GM12878 (cell line): ENCODE results near the gene KLHL26. TPM values are rescaled to one million over a fixed set of nuclear protein-coding genes. Genes with fewer than 3 reads are reported as not detected.

ENCODE experiments used
- ATF3 ChIP-seq: IDR thresholded peaks from 2 replicates; pipeline ENCODE4 v1.6.1; 2011; ENCODE audit warnings: low read depth, mild to moderate bottlenecking, low read length, moderate library complexity, borderline replicate concordance; ENCODE audit errors: extremely low read depth
- BACH1 ChIP-seq: fragments of 450-650 bp; IDR thresholded peaks from 2 replicates; pipeline ENCODE4 v1.6.1; 2017; ENCODE audit warnings: mild to moderate bottlenecking, borderline replicate concordance
- CBX3 ChIP-seq: fragments of 200-600 bp; sonication (generic); IDR thresholded peaks from 2 replicates; pipeline ENCODE4 v1.6.1; 2016; ENCODE audit warnings: low read depth, borderline replicate concordance
- CBX5 ChIP-seq: sonication (generic); IDR thresholded peaks from 2 replicates; pipeline ENCODE4 v1.6.1; 2016; ENCODE audit warnings: low read depth, moderate library complexity, mild to moderate bottlenecking, inconsistent platforms
- CREB1 ChIP-seq: IDR thresholded peaks from 2 replicates; pipeline ENCODE4 v1.6.1; 2012; ENCODE audit warnings: low read depth, mild to moderate bottlenecking, inconsistent platforms
- E2F8 ChIP-seq: fragments of 450-650 bp; IDR thresholded peaks from 2 replicates; pipeline ENCODE4 v1.6.1; 2018; ENCODE audit warnings: mild to moderate bottlenecking, low read depth, moderate library complexity; ENCODE audit not compliant: partially characterized antibody
- MLLT1 ChIP-seq: fragments of 450-650 bp; IDR thresholded peaks from 2 replicates; pipeline ENCODE4 v1.6.1; 2016; ENCODE audit warnings: mild to moderate bottlenecking
- NBN ChIP-seq: fragments of 450-650 bp; IDR thresholded peaks from 2 replicates; pipeline ENCODE4 v1.6.1; 2016
- NFIC ChIP-seq: IDR thresholded peaks from 2 replicates; pipeline ENCODE4 v1.6.1; 2012; ENCODE audit warnings: low read depth, mild to moderate bottlenecking, inconsistent platforms, low read length, moderate library complexity
- NKRF ChIP-seq: fragments of 450-650 bp; conservative IDR thresholded peaks from 2 replicates; pipeline ENCODE4 v1.6.1; 2017; ENCODE audit warnings: mild to moderate bottlenecking, moderate library complexity
- NR2C1 ChIP-seq: fragments of 450-650 bp; IDR thresholded peaks from 2 replicates; pipeline ENCODE4 v1.6.1; 2017; ENCODE audit warnings: antibody characterized with exemption, mild to moderate bottlenecking, moderate library complexity
- PAX5 ChIP-seq: IDR thresholded peaks from 2 replicates; pipeline ENCODE4 v1.6.1; 2011; ENCODE audit warnings: low read depth, low read length, borderline replicate concordance
- PAX8 ChIP-seq: fragments of 450-650 bp; IDR thresholded peaks from 2 replicates; pipeline ENCODE4 v1.6.1; 2017; ENCODE audit warnings: mild to moderate bottlenecking, moderate library complexity
- RFX5 ChIP-seq: IDR thresholded peaks from 2 replicates; pipeline ENCODE4 v1.6.1; 2011; ENCODE audit warnings: low read depth, low read length, improper control_type of control experiment
- SMARCA5 ChIP-seq: fragments of 450-650 bp; IDR thresholded peaks from 2 replicates; pipeline ENCODE4 v1.6.1; 2017; ENCODE audit warnings: mild to moderate bottlenecking
- SP1 ChIP-seq: IDR thresholded peaks from one replicate; pipeline ENCODE4 v1.6.1; 2011; ENCODE audit warnings: low read depth, low read length
- YBX1 ChIP-seq: fragments of 450-650 bp; IDR thresholded peaks from 2 replicates; pipeline ENCODE4 v1.6.1; 2016; ENCODE audit warnings: antibody characterized with exemption
- YY1 ChIP-seq: IDR thresholded peaks from 2 replicates; pipeline ENCODE4 v1.6.1; 2011; ENCODE audit warnings: low read depth, mild to moderate bottlenecking, low read length
- ZBED1 ChIP-seq: IDR thresholded peaks from 2 replicates; pipeline ENCODE4 v1.6.1; 2016; ENCODE audit warnings: borderline replicate concordance
- ZBTB33 ChIP-seq: fragments of 450-650 bp; IDR thresholded peaks from 2 replicates; pipeline ENCODE4 v1.6.1; 2017; ENCODE audit warnings: mild to moderate bottlenecking
- ZNF207 ChIP-seq: fragments of 450-650 bp; IDR thresholded peaks from 2 replicates; pipeline ENCODE4 v1.6.1; 2014; ENCODE audit warnings: antibody characterized with exemption, mild to moderate bottlenecking, borderline replicate concordance
- ZNF24 ChIP-seq: fragments of 450-650 bp; IDR thresholded peaks from 2 replicates; pipeline ENCODE4 v1.6.1; 2017; ENCODE audit warnings: antibody characterized with exemption, mild to moderate bottlenecking
- polyA plus RNA-seq, 11 experiments: library from polyadenylated mRNA; depleted of rRNA in 4 of 11; unstranded in 6 of 11; stranded (reverse) in 5 of 11; fragments of >200 nt; fragmentation: Nextera tagmentation in 4 of 11; fragmentation: Illumina TruSeq in 1 of 11; extraction: Ambion mirVana in 4 of 11; extraction: Trizol in 1 of 11; gene quantifications; 1 replicate in 1 of 11; 2 replicates in 10 of 11; pipeline versions ENCODE4 v1.2.1 to v1.2.3, GENCODE V29; 2011 to 2016; ENCODE audit warnings: inconsistent platforms in 2 of 11, missing spikeins in 2 of 11, low read depth in 1 of 11
- total RNA-seq, 4 experiments: library from RNA; depleted of rRNA in 3 of 4; stranded (reverse); fragments of >200 nt in 3 of 4; fragmentation: Illumina TruSeq in 1 of 4; extraction: Trizol in 1 of 4; gene quantifications; 2 replicates each; pipeline versions ENCODE4 v1.2.1 to v1.2.3, GENCODE V29; 2013 to 2021

Gene KLHL26
- total and polyA plus RNA-seq, 10 of the 15 experiments (the other 5 are each of a cell fraction or from before 2014, with no cell fraction given), result 0.18 to 14.6 (median 2.9) TPM

- TF ChIP-seq ZNF207 (no peak), NR2C1 (no peak), PAX5 (peak; percentile 43; the same call in 1 of the 2 replicates), NFIC (no peak), PAX8 (no peak), SMARCA5 (0 out of 2 replicates have a peak, but pooled peaks have one; percentile 10), SP1 (no peak), E2F8 (no peak), YBX1 (no peak), NKRF (no peak), MLLT1 (peak; percentile 71), CREB1 (no peak), CBX5 (no peak), NBN (no peak), YY1 (no peak), ATF3 (no peak), ZBTB33 (no peak), ZBED1 (no peak), CBX3 (no peak), BACH1 (no peak), ZNF24 (no peak), RFX5 (no peak)
Observed at GRCh38 chr19:18700501-18701249, 63.8 kb downstream of the KLHL26 start (continued).
